Lower leg skin (tissue), 4 donors: Measurements from ENCODE around the gene ISM1. TPM values are rescaled to one million over a fixed set of nuclear protein-coding genes. Genes with fewer than 3 reads are reported as not detected.

Source experiments
- DNase-seq, 2 donors: peaks; one replicate each; pipeline ENCODE4 v3.0.0-alpha.2; 2019; ENCODE audit warnings: low spot score in 2 of 2
- H3K4me3 ChIP-seq: fragments of 200-600 bp; sonication (generic); 2 replicates; pipeline ENCODE4 v1.5.1; 2017; ENCODE audit warnings: mild to moderate bottlenecking, low read depth; ENCODE audit not compliant: poor library complexity, severe bottlenecking
- POLR2A ChIP-seq, 2 donors: fragments of 450-650 bp; IDR thresholded peaks; one replicate each; pipeline ENCODE4 v1.6.1; 2016 to 2017; ENCODE audit warnings: antibody characterized with exemption in 2 of 2, mild to moderate bottlenecking in 1 of 2, moderate library complexity in 1 of 2
- WGBS, 2 donors: methylation state at CpG; one replicate each; pipeline ENCODE4 v1.1.5; 2018; 5-methylcytosine and 5-hydroxymethylcytosine counted together
- intact Hi-C: fragments of 100-400 bp; cut with DNase I; formaldehyde crosslinking; loops from one replicate; pipeline ENCODE4 v1.15.0; 2023; ENCODE audit warnings: low total_unique reads
- total RNA-seq, 4 donors: library from RNA; depleted of rRNA; stranded (reverse); fragments of >200 nt; gene quantifications; one replicate each; pipeline ENCODE4 v1.1.0, GENCODE V29; 2016
- TF ChIP-seq, protein P1 (sequence below), 3 donors: fragments of 450-650 bp; IDR thresholded peaks; one replicate each; pipeline ENCODE4 v1.5.1; 2016; ENCODE audit warnings: antibody characterized with exemption in 3 of 3, mild to moderate bottlenecking in 3 of 3, moderate library complexity in 2 of 3

Gene ISM1
- total RNA-seq, 4 donors from 2014 or later, result 12.4 to 27.6 (median 24.1) TPM

DNA sequence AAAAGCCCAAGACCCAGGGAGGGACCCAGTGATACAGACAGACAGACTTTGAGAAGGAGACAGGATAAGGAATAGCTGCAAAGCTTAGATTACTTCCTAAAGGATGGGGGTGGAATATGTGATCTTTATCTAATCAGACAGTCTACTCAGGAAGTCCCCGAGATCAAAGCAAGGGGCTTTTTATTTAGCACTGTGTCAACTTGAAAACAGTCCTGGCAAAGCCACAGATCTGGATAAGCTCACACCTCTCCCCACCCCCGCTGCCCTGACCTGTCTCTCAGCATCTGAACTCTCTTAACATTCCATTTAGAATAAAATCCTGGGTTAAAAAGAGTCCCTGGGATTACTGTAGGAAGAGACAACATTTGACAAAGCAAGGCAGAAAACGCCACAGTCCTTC lies 101.5 kb downstream of the ISM1 start:
- intact Hi-C loops, result no loop called here
- DNase-seq, result no peak
- TF ChIP-seq, protein P1, sequence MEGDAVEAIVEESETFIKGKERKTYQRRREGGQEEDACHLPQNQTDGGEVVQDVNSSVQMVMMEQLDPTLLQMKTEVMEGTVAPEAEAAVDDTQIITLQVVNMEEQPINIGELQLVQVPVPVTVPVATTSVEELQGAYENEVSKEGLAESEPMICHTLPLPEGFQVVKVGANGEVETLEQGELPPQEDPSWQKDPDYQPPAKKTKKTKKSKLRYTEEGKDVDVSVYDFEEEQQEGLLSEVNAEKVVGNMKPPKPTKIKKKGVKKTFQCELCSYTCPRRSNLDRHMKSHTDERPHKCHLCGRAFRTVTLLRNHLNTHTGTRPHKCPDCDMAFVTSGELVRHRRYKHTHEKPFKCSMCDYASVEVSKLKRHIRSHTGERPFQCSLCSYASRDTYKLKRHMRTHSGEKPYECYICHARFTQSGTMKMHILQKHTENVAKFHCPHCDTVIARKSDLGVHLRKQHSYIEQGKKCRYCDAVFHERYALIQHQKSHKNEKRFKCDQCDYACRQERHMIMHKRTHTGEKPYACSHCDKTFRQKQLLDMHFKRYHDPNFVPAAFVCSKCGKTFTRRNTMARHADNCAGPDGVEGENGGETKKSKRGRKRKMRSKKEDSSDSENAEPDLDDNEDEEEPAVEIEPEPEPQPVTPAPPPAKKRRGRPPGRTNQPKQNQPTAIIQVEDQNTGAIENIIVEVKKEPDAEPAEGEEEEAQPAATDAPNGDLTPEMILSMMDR (IDR thresholded peaks at IDR 0.05), result no peak
- no peak for TF ChIP-seq POLR2A (IDR thresholded peaks at IDR 0.05)
- no peak overlapping the region for H3K4me3 ChIP-seq
- WGBS, 2 donors, result 33 to 36% methylated on average over 3 of the region's 3 CpGs

DNA sequence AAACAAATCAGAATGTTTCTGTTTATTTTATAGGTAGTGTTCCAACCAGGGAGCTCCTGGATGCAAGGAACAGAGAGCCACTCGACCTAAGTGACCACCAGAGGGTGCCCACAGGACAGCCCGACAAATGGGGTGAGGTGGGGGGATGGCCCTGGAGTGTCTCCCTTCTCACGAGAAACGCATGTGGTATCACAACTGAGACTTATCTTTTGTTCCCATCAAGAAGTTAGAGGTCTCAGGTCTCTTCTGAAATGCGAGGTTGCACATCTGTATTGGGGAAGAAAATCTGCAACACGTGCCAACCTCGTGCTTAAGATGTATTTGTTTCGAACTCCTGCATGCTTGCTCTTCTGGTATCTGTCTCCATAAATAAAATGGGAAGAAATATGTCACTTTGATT lies 104.0 kb downstream of the ISM1 start:
- TF ChIP-seq, protein P1 (IDR thresholded peaks at IDR 0.05), result no peak
- no peak for TF ChIP-seq POLR2A (IDR thresholded peaks at IDR 0.05)
- DNase-seq, result no peak
- intact Hi-C loops, result no loop called here
- 45 to 58% methylated on average over 8 of the region's 8 CpGs for WGBS, 2 donors
- H3K4me3 ChIP-seq, result no peak overlapping the region

DNA sequence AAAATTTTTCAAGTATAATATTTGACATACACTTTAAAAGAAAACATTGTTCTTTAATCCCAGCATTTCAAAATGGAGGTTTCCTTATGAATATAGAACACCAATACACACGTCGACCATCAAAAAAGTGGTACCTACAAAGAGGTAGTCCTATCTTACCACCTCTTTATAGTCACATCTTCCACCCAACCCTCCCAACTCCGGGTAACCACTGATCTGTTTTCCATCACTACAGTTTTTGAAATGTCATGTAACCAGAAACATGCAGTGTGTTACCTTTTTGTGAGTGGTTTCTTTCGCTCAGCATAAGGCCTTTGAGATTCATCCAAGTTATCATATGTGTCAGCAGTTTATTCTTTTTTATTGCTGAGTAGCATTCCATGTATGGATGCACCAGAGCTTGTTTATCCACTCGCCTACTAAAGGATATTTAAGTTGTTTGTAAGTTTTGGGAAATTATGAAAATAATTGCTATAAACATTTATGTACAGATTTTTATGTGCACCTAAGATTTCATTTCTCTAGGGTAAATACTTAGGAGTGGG lies 104.8 kb downstream of the ISM1 start:
- 92 to 93% methylated on average over 5 of the region's 5 CpGs for WGBS, 2 donors

GRCh38 chr20:13331536-13331935 lies 110.5 kb downstream of the ISM1 start:
- no peak for TF ChIP-seq POLR2A (IDR thresholded peaks at IDR 0.05)
- TF ChIP-seq, protein P1 (IDR thresholded peaks at IDR 0.05), result no peak
- 71 to 84% methylated on average over 1 of the region's 1 CpG for WGBS, 2 donors
- DNase-seq, result no peak
- intact Hi-C loops, result no loop called here
- H3K4me3 ChIP-seq, result no peak overlapping the region

More for the DNA sequence above, 104.8 kb downstream of the ISM1 start:
- no peak for DNase-seq
- no peak overlapping the region for H3K4me3 ChIP-seq
- intact Hi-C loops, result no loop called here
- TF ChIP-seq, protein P1 (IDR thresholded peaks at IDR 0.05), result no peak
- TF ChIP-seq POLR2A (IDR thresholded peaks at IDR 0.05), result no peak

GRCh38 chr20:13333036-13333435 lies 112.0 kb downstream of the ISM1 start:
- WGBS, 2 donors, result 77 to 82% methylated on average over 2 of the region's 2 CpGs
- H3K4me3 ChIP-seq, result no peak overlapping the region
- TF ChIP-seq POLR2A (IDR thresholded peaks at IDR 0.05), result no peak
- TF ChIP-seq, protein P1 (IDR thresholded peaks at IDR 0.05), result no peak
- intact Hi-C loops, result no loop called here
- DNase-seq, result no peak

- no peak for DNase-seq
- 32 to 41% methylated on average over 3 of the region's 3 CpGs for WGBS, 2 donors
- TF ChIP-seq, protein P1 (IDR thresholded peaks at IDR 0.05), result no peak
- no peak for TF ChIP-seq POLR2A (IDR thresholded peaks at IDR 0.05)
- intact Hi-C loops, result no loop called here
- H3K4me3 ChIP-seq, result no peak overlapping the region
Observed at GRCh38 chr20:13333793-13334192, 112.7 kb downstream of the ISM1 start.
